CD4-positive, alpha-beta T cell (primary cell): Measurements from ENCODE around the gene RHOT1. TPM values are rescaled to one million over a fixed set of nuclear protein-coding genes. Genes with fewer than 3 reads are reported as not detected.
"Not testable (repeated sequence)": the region's sequence is repeated elsewhere in the genome, so short reads cannot be mapped to it uniquely, and the experiment has no call there.

Experiments
- ATAC-seq: fragments of 200-7000 bp; cut with Tn5 transposase; one replicate; pipeline ENCODE4 v1.10.0; 2022; ENCODE audit warnings: mild to moderate bottlenecking; ENCODE audit not compliant: poor library complexity
- CTCF ChIA-PET: fragments of 350-600 bp; sonication (Branson Sonifier 250); formaldehyde crosslinking; loops from one replicate; lab custom pipeline; 2021; ENCODE audit warnings: antibody characterized with exemption, inconsistent platforms; lab: Charles Lee
- POLR2A ChIA-PET: fragments of 350-600 bp; sonication (Branson Sonifier 250); formaldehyde crosslinking; loops from one replicate; lab custom pipeline; 2021; ENCODE audit warnings: antibody characterized with exemption, inconsistent platforms; lab: Charles Lee
- DNase-seq, 14 experiments: peaks; one replicate each; pipeline ENCODE4 v3.0.0-alpha.2; 2013 to 2020; ENCODE audit warnings: mixed read lengths in 2 of 14
- H3K27ac ChIP-seq, 2 donors: one replicate each; pipeline versions ENCODE4 v1.5.1 to v1.7.0; 2013; ENCODE audit warnings: low read length in 2 of 2, low read depth in 1 of 2, mild to moderate bottlenecking in 1 of 2
- H3K27me3 ChIP-seq, 2 experiments: 1 replicate in 1 of 2; 2 replicates in 1 of 2; pipeline versions ENCODE4 v1.6.1 to v1.7.0; 2013; ENCODE audit warnings: low read length in 2 of 2, control low read depth in 1 of 2, mild to moderate bottlenecking in 1 of 2, moderate library complexity in 1 of 2; ENCODE audit not compliant: insufficient read depth in 2 of 2, control insufficient read depth in 1 of 2
- H3K36me3 ChIP-seq: one replicate; pipeline ENCODE4 v1.6.1; 2013; ENCODE audit warnings: low read length, control low read depth; ENCODE audit not compliant: insufficient read depth
- H3K4me1 ChIP-seq: one replicate; pipeline ENCODE4 v1.6.1; 2013; ENCODE audit warnings: low read length, control low read depth; ENCODE audit not compliant: insufficient read depth
- H3K4me3 ChIP-seq: one replicate; pipeline ENCODE4 v1.5.1; 2013; ENCODE audit warnings: mild to moderate bottlenecking, low read length, moderate library complexity
- H3K9me3 ChIP-seq, 2 experiments: 1 replicate in 1 of 2; 2 replicates in 1 of 2; pipeline versions ENCODE4 v1.6.1 to v1.7.0; 2013; ENCODE audit warnings: low read length in 2 of 2, mild to moderate bottlenecking in 2 of 2, control low read depth in 1 of 2, moderate library complexity in 1 of 2; ENCODE audit not compliant: control insufficient read depth in 1 of 2, insufficient read depth in 1 of 2
- H3K27ac Mint-ChIP-seq: one replicate; pipeline ENCODE4 v1.8.0; 2020; ENCODE audit warnings: mixed read lengths
- H3K27me3 Mint-ChIP-seq: one replicate; pipeline ENCODE4 v1.8.0; 2021; ENCODE audit warnings: mixed read lengths
- H3K36me3 Mint-ChIP-seq: one replicate; pipeline ENCODE4 v1.8.0; 2021; ENCODE audit warnings: low read depth, mixed read lengths
- H3K4me1 Mint-ChIP-seq: one replicate; pipeline ENCODE4 v1.8.0; 2021; ENCODE audit warnings: low read depth, mixed read lengths
- H3K4me3 Mint-ChIP-seq: one replicate; pipeline ENCODE4 v1.8.0; 2020; ENCODE audit warnings: mild to moderate bottlenecking, mixed read lengths
- H3K9me3 Mint-ChIP-seq: one replicate; pipeline ENCODE4 v1.8.0; 2020; ENCODE audit warnings: mixed read lengths
- intact Hi-C, 2 experiments: fragments of 100-400 bp; cut with DNase I in 1 of 2; cut with micrococcal nuclease in 1 of 2; formaldehyde crosslinking; loops; one replicate each; pipeline versions ENCODE4 v1.15.1 to v1.9.0; 2023 to 2025; cut with DNase I, micrococcal nuclease
- total RNA-seq, 174 experiments: library from RNA in 2 of 174; stranded (reverse) in 2 of 174; gene quantifications; one replicate each; pipeline ENCODE4 v1.2.3 and lab custom pipeline; 2021 to 2026
- TF ChIP-seq, protein P1 (sequence below): fragments of 200-600 bp; IDR thresholded peaks from one replicate; pipeline ENCODE4 v1.8.0; 2022; ENCODE audit warnings: antibody characterized with exemption, mild to moderate bottlenecking

RHOT1 gene
- total RNA-seq, 2 experiments from 2014 or later, result 12.9 to 13.1 TPM

DNA sequence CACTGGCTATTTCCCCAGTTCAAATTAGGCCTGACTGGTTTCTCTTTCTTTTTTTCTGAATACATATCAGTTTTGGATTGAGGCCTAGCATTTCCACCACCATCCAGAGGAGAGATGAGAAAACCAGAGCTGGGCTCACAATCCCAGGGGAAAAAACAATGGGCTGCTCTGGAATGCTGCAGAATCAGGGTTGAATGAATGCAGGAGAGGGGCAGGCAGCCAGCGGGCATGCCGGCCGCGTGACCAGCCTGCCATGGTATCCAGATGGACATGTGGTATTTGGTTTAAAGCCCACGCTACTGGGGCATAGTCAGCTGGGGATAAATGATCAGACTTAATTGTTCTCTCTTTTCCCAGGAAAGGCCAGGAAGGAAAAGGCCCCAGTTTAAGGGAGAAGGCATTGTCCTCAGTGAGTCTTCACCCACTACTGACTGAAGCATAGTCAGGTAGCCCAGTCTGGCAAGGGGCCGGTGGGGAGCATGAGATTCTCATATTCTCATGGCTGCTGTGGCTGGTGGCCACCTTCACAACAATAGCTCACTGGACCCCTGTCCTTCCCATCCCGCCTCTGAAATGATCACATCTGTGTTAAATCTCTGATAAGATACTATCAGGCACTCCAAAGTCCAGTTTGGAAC is 38.7 kb upstream of the RHOT1 start:
- no peak for ATAC-seq
- no peak for DNase-seq
- H3K4me1 Mint-ChIP-seq, result peaks cover 35% of the 10 kb centered on the region
- H3K36me3 ChIP-seq, result no peaks in the 10 kb centered on the region
- CTCF ChIA-PET, result interaction anchor here (1.5 kb wide), 1 partner anchor 35 kb away, joined by 3 read pairs; no protein-coding TSS in a partner anchor
- no peak overlapping the region for H3K4me3 Mint-ChIP-seq
- H3K9me3 ChIP-seq, result no peaks in the 10 kb centered on the region
- no peaks in the 10 kb centered on the region for H3K27me3 Mint-ChIP-seq
- H3K4me1 ChIP-seq, result peaks cover 15% of the 10 kb centered on the region
- H3K9me3 Mint-ChIP-seq, result no peaks in the 10 kb centered on the region
- peak overlapping the region; percentile 84 for H3K27ac Mint-ChIP-seq
- H3K4me3 ChIP-seq, result no peak overlapping the region
- POLR2A ChIA-PET, result interaction anchor here (0.6 to 1.2 kb wide), 6 partner anchors 13 to 284 kb away, joined by 3 to 7 read pairs (median 4); no protein-coding TSS in a partner anchor
- H3K27me3 ChIP-seq, result no peaks in the 10 kb centered on the region
- no peaks in the 10 kb centered on the region for H3K36me3 Mint-ChIP-seq
- peak overlapping the region in 1 of 2 donors; percentile 12 for H3K27ac ChIP-seq
- intact Hi-C loops, result no loop called here
- TF ChIP-seq, protein P1, sequence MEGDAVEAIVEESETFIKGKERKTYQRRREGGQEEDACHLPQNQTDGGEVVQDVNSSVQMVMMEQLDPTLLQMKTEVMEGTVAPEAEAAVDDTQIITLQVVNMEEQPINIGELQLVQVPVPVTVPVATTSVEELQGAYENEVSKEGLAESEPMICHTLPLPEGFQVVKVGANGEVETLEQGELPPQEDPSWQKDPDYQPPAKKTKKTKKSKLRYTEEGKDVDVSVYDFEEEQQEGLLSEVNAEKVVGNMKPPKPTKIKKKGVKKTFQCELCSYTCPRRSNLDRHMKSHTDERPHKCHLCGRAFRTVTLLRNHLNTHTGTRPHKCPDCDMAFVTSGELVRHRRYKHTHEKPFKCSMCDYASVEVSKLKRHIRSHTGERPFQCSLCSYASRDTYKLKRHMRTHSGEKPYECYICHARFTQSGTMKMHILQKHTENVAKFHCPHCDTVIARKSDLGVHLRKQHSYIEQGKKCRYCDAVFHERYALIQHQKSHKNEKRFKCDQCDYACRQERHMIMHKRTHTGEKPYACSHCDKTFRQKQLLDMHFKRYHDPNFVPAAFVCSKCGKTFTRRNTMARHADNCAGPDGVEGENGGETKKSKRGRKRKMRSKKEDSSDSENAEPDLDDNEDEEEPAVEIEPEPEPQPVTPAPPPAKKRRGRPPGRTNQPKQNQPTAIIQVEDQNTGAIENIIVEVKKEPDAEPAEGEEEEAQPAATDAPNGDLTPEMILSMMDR, result no peak

DNA sequence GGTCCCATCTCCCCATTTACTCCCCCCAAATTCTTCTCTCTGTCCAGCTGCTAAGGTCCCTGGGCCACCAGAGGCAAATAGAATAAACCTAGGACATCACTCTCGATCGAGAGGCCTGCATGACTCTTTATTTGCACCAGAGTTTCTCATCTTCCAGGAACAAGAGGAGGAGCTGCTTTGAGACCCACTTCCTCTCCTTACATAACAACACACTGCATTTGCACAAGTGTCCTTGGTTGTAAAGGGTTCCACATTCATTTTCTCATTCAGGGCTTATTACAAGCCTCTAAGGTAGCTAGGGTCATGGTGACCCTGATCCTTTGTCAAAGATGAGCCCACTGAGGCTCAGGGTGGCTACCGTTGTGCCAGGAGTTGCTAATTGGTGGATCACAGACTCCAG is 38.1 kb upstream of the RHOT1 start:
- POLR2A ChIA-PET, result interaction anchor here (1.0 to 1.2 kb wide), 5 partner anchors 12 to 104 kb away, joined by 3 to 7 read pairs (median 4); no protein-coding TSS in a partner anchor

DNA sequence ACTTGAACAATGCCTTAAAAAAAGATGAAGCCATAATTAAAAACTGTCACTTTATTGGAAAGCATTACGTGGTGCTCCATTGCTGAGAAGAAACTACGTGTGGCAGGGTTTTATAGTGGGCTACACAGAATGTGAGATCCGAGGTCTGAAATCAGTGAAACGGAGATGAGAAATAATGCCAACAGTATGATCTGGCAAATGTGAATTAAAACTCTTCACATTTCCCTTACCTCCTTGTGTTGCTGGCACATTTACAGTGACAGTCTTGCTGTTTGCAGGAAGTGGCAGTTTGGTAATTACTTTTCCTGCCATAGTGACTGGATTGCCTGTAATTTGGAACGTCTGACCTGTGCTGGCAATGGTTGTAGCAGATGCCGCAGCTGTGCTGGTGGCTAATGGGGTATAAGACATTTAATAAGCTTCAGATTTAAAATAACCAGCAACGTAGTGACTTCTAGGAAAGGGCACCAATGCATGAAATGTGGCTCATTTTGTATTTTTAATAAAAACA is 35.8 kb upstream of the RHOT1 start:
- H3K4me1 Mint-ChIP-seq, result peaks cover 35% of the 10 kb centered on the region
- H3K36me3 Mint-ChIP-seq, H3K27me3 Mint-ChIP-seq, H3K27me3 ChIP-seq, H3K27ac ChIP-seq, intact Hi-C loops, DNase-seq, H3K4me3 ChIP-seq, H3K9me3 ChIP-seq, H3K9me3 Mint-ChIP-seq, ATAC-seq, POLR2A ChIA-PET, H3K36me3 ChIP-seq: not testable (repeated sequence)
- peak overlapping the region; percentile 46 for H3K4me3 Mint-ChIP-seq
- H3K27ac Mint-ChIP-seq, result peak overlapping the region; percentile 38
- CTCF ChIA-PET, result interaction anchor here (1.7 kb wide), 1 partner anchor 32 kb away, joined by 4 read pairs; no protein-coding TSS in a partner anchor
- peaks cover 19% of the 10 kb centered on the region for H3K4me1 ChIP-seq

More for the DNA sequence above, 38.1 kb upstream of the RHOT1 start:
- ATAC-seq (peak; percentile 49), DNase-seq (peak in 2 of 14 experiments; percentile 20 to 30)
- Mint-ChIP-seq H3K27ac (peak overlapping the region; percentile 84), H3K27me3 (no peaks in the 10 kb centered on the region), H3K9me3 (no peaks in the 10 kb centered on the region), H3K4me1 (peaks cover 35% of the 10 kb centered on the region), H3K4me3 (no peak overlapping the region), H3K36me3 (no peaks in the 10 kb centered on the region)
- H3K27ac ChIP-seq, result peak overlapping the region in 1 of 2 donors; percentile 12
- H3K4me3 ChIP-seq, result no peak overlapping the region
- H3K4me1 ChIP-seq, result peaks cover 15% of the 10 kb centered on the region
- intact Hi-C loops, result no loop called here
- no peaks in the 10 kb centered on the region for H3K9me3 ChIP-seq
- CTCF ChIA-PET, result interaction anchor here (1.5 kb wide), 1 partner anchor 35 kb away, joined by 3 read pairs; no protein-coding TSS in a partner anchor
- no peaks in the 10 kb centered on the region for H3K27me3 ChIP-seq
- TF ChIP-seq, protein P1, result no peak
- no peaks in the 10 kb centered on the region for H3K36me3 ChIP-seq

GRCh38 chr17:32107194-32107593 is 35.1 kb upstream of the RHOT1 start:
- ChIA-PET POLR2A (interaction anchor here (1.1 kb wide), 1 partner anchor 20 kb away, joined by 5 read pairs; no protein-coding TSS in a partner anchor), CTCF (interaction anchor here (1.7 kb wide), 1 partner anchor 32 kb away, joined by 4 read pairs; no protein-coding TSS in a partner anchor)
- Mint-ChIP-seq H3K4me1 (peaks cover 35% of the 10 kb centered on the region), H3K4me3 (peak overlapping the region; percentile 64), H3K27ac (peak overlapping the region; percentile 38)
- H3K9me3 ChIP-seq, H3K36me3 Mint-ChIP-seq, H3K36me3 ChIP-seq, intact Hi-C loops, H3K4me3 ChIP-seq, H3K27me3 Mint-ChIP-seq, H3K27ac ChIP-seq, H3K9me3 Mint-ChIP-seq, ATAC-seq, H3K27me3 ChIP-seq: not testable (repeated sequence)
- peaks cover 24% of the 10 kb centered on the region for H3K4me1 ChIP-seq
- peak in 1 of 14 experiments; percentile 16 for DNase-seq
